ENCODE measurements around the gene OR8H1. TPM values are rescaled to one million over a fixed set of nuclear protein-coding genes. Genes with fewer than 3 reads are reported as not detected.

The OR8H1 gene
- not detected in 2 replicates for total RNA-seq

DNA sequence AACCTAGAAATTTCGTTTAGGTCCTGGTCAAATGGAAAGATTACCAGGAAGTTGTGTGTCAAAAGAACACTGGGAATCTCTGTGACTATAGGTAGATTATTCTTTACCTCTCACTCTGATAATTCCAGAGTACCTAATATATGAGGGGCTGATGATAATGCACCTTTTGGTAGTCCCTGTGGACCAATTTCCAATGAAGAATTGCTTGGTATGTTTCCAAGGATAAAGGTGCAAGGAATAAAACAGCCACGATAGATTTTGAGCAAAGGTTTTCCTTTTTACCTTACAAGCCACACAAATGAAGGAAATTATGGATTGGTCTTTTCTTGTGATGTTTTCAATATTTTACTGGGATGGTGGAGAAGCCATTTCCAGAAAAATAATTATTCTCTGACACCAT is at the start of gene OR8H1:
Gene OR8H1, minus strand, starts transcription at position 101 of the 400 bp plus-strand sequence. CDS start 1,192 bp downstream, outside the sequence.
- intact Hi-C loops (cut with micrococcal nuclease), result no loop called here

DNA sequence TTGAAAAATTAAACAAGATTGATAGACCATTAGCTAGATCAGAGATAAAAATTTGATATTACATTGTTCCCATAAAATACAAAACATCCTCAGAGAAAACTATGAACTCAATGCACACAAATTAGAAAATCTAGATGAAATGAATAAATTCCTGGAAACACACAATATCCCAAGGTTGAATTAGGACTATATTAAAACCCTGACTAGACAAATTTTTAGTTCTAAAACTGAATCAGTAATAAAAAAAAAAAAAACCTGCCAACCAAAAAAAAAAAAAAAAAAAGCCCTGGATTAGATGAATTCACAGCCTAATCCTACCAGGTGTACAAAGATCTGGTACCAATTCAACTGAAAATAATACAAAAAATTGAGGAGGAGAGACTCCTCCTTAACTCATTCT is 48.2 kb upstream of the OR8H1 start:
- intact Hi-C loops (cut with micrococcal nuclease), result no loop called here

DNA sequence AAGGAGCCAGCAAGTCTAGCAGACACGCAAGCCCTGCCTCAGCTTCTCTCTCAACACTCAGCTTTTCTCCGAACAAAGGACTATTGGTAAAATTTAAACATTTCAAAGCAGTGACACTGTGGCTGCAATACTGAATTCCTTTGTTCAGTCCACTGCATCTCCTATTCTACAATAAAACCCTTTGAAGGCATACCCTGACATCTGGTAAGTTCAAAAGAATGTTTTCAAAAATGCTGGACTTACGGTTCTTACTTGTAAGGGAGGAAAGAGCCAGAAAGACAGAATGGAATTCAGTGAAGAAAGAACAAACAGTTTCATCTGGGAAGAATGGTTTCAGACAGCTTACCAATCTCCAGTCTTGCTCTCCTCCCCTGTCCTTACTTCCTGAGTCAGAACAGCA is 41.1 kb upstream of the OR8H1 start:
- intact Hi-C loops (cut with micrococcal nuclease), result no loop called here

GRCh38 chr11:56331861-56332491 is 39.9 kb upstream of the OR8H1 start:
- intact Hi-C loops (cut with micrococcal nuclease), result no loop called here

DNA sequence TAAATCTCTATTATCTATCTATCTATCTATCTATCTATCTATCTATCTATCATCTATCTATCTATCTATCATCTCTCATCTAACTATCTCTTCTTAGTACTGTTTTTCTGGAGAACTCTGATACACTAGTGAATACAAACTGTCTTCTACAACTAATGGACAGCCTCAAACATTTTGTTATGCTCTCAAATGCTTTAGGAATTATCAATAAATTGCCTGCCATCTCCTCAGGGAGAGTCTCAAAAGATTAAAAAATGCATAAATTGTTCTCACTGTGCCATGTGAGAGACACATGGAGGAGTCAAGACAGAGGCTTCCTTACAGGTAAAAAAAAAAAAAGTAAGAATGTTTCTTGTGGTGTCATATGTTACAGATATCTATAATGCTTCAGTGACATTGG is 22.8 kb upstream of the OR8H1 start, which contains the start of gene OR8K3:
Gene OR8K3, plus strand, starts transcription at position 301 of the 400 bp plus-strand sequence. CDS start 3,163 bp downstream, outside the sequence.
- intact Hi-C loops (cut with micrococcal nuclease), result no loop called here

DNA sequence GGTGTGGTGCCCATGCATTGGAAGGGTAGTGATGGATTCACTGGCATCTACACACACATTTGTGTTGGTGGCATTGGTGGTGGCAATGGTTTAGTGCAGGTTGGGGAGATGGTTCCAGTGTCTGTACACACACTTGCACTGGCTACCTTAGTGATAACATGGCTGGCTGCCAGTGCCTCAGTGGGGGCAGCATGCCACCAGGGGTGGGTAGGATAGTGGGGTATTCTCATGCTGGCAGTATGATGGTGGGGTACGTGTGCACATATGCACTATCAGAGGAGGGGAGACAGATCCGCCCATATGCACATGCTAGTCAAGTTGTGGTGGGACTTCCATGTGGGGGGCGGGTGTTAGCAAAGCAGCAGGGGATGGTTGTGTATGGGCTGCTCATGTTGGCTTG is 15.8 kb upstream of the OR8H1 start:
- intact Hi-C loops (cut with micrococcal nuclease), result no loop called here

GRCh38 chr11:56296898-56297297 is 4.8 kb upstream of the OR8H1 start:
- intact Hi-C loops (cut with micrococcal nuclease), result no loop called here

DNA sequence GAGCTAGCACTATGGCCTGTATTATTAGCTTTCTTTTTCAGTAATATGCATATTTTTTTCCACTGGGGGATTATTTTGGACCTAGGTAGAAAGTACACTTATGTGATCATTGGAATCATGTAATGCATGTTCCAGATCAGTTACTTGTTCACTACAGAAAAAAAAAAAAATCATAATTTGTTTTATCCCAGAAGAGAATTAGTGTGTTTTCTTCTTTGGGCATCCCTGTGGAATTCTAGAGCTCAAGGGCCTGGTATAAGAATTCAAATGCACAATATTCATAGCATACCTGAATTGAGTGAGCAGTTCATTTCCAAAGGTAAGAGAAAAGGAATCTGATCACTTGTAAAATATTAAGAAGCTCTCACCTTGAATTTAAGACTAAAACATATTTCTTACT is 18.2 kb downstream of the OR8H1 start, which contains the start of gene OR5T1:
Gene OR5T1, plus strand, starts transcription at position 301 of the 400 bp plus-strand sequence. CDS start 1,485 bp downstream, outside the sequence.
- intact Hi-C loops (cut with micrococcal nuclease), result no loop called here

DNA sequence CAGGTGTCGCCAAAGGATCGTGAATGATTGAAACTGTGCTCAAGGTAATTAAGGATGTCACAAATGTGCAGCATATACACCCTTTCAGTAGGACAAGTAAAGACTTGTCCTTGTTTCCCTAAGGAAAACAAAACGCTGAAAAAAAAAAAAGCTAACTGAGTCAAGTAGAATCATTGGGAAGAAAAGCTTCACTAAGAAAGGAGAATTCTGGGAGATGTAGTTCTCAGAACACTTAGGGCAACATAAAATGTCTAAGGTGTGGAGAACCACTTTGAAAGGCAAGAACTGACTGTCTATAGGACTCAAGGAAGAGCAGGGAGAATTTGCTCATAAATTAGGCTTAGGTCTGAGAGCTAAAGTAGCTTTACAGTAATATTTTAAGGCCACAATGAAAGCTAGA is 21.0 kb downstream of the OR8H1 start:
- intact Hi-C loops (cut with micrococcal nuclease), result no loop called here

GRCh38 chr11:56251954-56252353 is 40.1 kb downstream of the OR8H1 start, which contains the start of gene OR5T3:
Gene OR5T3, plus strand, starts transcription at chr11:56252254. Its CDS starts 0 bp downstream, at chr11:56252254.
- intact Hi-C loops (cut with micrococcal nuclease), result no loop called here

Other genes with a start within 250 kb of the OR8H1 start
- not detected in 2 replicates for gene OR8I2, start 198.9 kb downstream of the OR8H1 start, total RNA-seq
- not detected in 2 replicates for gene OR8H2, start 188.6 kb downstream of the OR8H1 start, total RNA-seq
- not detected in 2 replicates for gene OR8H3, start 169.9 kb downstream of the OR8H1 start, total RNA-seq
- not detected in 2 replicates for gene OR8J3, start 152.1 kb downstream of the OR8H1 start, total RNA-seq
- gene OR8K5, start 131.9 kb downstream of the OR8H1 start, total RNA-seq, result not detected in 2 replicates
- gene OR5J2, start 115.6 kb downstream of the OR8H1 start, total RNA-seq, result not detected in 2 replicates
- not detected in 2 replicates for gene OR5T2, start 58.0 kb downstream of the OR8H1 start, total RNA-seq
- not detected in 2 replicates for gene OR5T3, start 40.0 kb downstream of the OR8H1 start, total RNA-seq
- gene OR5T1, start 18.1 kb downstream of the OR8H1 start, total RNA-seq, result not detected in 2 replicates
- not detected in 2 replicates for gene OR8K3, start 22.9 kb upstream of the OR8H1 start, total RNA-seq
- gene OR8K1, start 53.8 kb upstream of the OR8H1 start, total RNA-seq, result not detected in 2 replicates
- gene OR8J1, start 62.0 kb upstream of the OR8H1 start, total RNA-seq, result not detected in 2 replicates
- gene OR8U1, start 83.4 kb upstream of the OR8H1 start, total RNA-seq, result not detected in 2 replicates
- gene OR5AL1, start 120.4 kb upstream of the OR8H1 start, total RNA-seq, result not detected in 2 replicates
- not detected in 2 replicates for gene OR5M3, start 181.1 kb upstream of the OR8H1 start, total RNA-seq
- gene OR5M8, start 199.1 kb upstream of the OR8H1 start, total RNA-seq, result not detected in 2 replicates

Measured in T-helper 2 cell treated with Interferon-gamma antibody and Interleukin-4, amounts not matched to agents 100 ng/mL and 5 ng/mL, for 36 hours (primary cell).